ENCODE measurements around the gene RPRD1A. TPM values are rescaled to one million over a fixed set of nuclear protein-coding genes. Genes with fewer than 3 reads are reported as not detected.

RPRD1A gene, protein sequence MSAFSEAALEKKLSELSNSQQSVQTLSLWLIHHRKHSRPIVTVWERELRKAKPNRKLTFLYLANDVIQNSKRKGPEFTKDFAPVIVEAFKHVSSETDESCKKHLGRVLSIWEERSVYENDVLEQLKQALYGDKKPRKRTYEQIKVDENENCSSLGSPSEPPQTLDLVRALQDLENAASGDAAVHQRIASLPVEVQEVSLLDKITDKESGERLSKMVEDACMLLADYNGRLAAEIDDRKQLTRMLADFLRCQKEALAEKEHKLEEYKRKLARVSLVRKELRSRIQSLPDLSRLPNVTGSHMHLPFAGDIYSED
- total RNA-seq: 19.5 and 28.8 TPM in 2 replicates

DNA sequence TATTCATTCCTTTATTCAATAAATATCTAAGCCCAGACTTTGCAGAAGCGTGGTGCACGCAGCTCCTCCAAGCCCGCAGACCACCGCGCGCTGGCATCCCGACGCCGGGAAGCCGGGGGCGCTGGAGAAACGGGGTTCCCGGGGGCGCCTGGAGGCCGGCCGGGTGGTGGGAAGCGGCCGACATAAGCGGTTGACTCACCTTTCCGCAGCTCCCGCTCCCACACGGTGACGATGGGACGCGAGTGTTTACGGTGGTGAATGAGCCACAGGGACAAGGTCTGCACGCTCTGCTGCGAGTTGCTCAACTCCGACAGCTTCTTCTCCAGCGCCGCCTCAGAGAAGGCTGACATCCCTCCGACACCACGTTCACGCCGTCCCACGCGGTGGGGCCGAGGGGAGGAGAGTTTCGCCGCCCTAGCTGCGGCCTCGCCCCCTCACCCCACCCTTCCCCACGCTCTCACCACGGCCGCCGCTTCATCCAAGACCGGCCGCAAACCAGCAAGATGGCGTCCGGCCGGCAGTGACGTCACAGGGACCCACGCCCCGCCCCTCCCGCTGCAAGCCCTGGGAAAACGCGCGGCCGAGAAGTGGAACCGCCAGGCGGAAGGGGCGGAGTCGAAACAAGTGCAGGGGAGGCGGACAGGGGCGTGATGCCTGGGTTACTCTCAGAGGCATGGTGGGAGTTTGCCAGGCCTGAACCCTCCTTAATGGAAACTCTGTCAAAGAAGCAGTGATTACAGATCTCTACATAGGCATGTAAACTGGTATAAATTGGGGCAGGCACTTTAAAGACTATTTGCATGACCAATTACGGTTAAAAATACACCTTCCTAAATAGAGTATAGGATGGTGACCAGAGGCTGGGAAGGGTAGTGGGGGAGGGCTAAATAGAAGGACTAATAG, at the start of gene RPRD1A:
RPRD1A (minus strand) TSS at position 505 of the 903 bp plus-strand sequence; CDS start at position 350, 155 bp downstream.

DNA sequence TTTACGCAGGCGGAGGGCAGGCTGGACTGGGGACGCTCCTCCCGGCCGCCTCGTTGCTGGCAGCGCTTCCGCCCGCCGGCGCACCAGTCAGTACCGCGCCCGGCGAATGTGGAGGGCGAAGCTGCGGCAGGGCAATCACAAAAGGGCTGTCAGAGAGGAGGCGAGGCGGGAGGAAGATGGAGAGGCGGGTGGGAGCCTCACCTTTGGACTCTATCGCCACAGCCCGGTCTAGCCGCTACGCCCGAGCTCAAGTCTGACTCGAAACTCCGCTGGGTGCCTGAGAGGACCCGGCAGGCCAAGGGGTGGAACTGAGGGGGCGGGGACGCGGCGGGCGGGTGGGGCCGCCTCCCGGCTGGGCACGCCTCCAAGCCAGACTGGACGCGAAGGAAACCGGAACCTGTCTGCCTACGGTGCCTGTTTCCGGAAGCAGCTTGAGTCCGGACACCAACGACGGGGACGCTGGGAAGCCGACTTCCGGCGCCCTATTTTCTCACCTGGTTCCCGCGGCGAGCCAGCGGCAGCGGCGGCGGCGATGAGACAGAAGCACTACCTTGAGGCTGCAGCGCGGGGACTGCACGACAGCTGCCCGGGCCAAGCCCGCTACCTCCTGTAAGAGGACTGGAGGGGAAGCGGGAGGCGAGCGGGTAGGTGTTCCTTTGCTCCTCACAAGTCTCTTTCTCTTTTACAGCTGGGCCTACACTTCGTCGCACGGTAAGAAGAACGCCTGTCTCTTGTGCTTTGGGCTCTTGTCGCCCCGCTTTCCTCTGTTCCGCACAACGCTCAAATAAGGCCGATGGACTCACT, 95.0 kb downstream of the RPRD1A start, which contains the start of gene RMP24:
RMP24 (plus strand) TSS at position 483 of the 804 bp plus-strand sequence.

Other genes starting within 250 kb of the RPRD1A start
- 46.2 and 56.1 TPM in 2 replicates for gene SLC39A6, start 61.8 kb upstream of the RPRD1A start, total RNA-seq
- gene ELP2, start 62.3 kb upstream of the RPRD1A start, total RNA-seq: 35.2 and 41.7 TPM in 2 replicates
- gene MOCOS, start 119.9 kb upstream of the RPRD1A start, total RNA-seq: 1.1 and 2.3 TPM in 2 replicates
- gene FHOD3, start 230.2 kb upstream of the RPRD1A start, total RNA-seq: under 0.01 and 0.18 TPM in 2 replicates